Lung (tissue), 12 donors: Measurements from ENCODE around the gene FUCA1. TPM values are rescaled to one million over a fixed set of nuclear protein-coding genes. Genes with fewer than 3 reads are reported as not detected.

Experiments used
- ATAC-seq: fragments of 200-7000 bp; cut with Tn5 transposase; one replicate; pipeline ENCODE4 v1.9.1; 2020; ENCODE audit warnings: moderate number of reproducible peaks; ENCODE audit not compliant: insufficient read depth, low FRiP score
- DNase-seq, 3 donors: peaks; one replicate each; pipeline ENCODE4 v3.0.0-alpha.2; 2013 to 2017
- H3K27ac ChIP-seq, 2 donors: one replicate each; pipeline ENCODE4 v1.5.1; 2013; ENCODE audit warnings: mild to moderate bottlenecking in 2 of 2, moderate library complexity in 2 of 2, control low read depth in 1 of 2, inconsistent platforms in 1 of 2, low read depth in 1 of 2, low read length in 1 of 2
- H3K27me3 ChIP-seq, 3 donors: one replicate each; pipeline ENCODE4 v1.5.1; 2013; ENCODE audit warnings: low read length in 2 of 3; ENCODE audit not compliant: control insufficient read depth in 3 of 3, insufficient read depth in 3 of 3
- H3K36me3 ChIP-seq, 4 donors: one replicate each; pipeline ENCODE4 v1.5.1; 2013; ENCODE audit warnings: low read length in 4 of 4, mild to moderate bottlenecking in 1 of 4, moderate library complexity in 1 of 4; ENCODE audit not compliant: control insufficient read depth in 4 of 4, insufficient read depth in 4 of 4
- H3K4me1 ChIP-seq, 5 donors: one replicate each; pipeline ENCODE4 v1.5.1; 2013; ENCODE audit warnings: low read length in 5 of 5, mild to moderate bottlenecking in 2 of 5, moderate library complexity in 1 of 5; ENCODE audit not compliant: control insufficient read depth in 5 of 5, insufficient read depth in 5 of 5
- H3K4me3 ChIP-seq: one replicate; pipeline ENCODE4 v1.5.1; 2013; ENCODE audit warnings: mild to moderate bottlenecking, control low read depth, moderate library complexity
- H3K9ac ChIP-seq, 2 donors: one replicate each; pipeline ENCODE4 v1.5.1; 2013; ENCODE audit warnings: low read length in 2 of 2, control low read depth in 1 of 2; ENCODE audit not compliant: insufficient read depth in 1 of 2
- H3K9me3 ChIP-seq, 4 donors: one replicate each; pipeline ENCODE4 v1.5.1; 2013; ENCODE audit warnings: low read length in 3 of 4, mild to moderate bottlenecking in 1 of 4, moderate library complexity in 1 of 4; ENCODE audit not compliant: control insufficient read depth in 4 of 4, insufficient read depth in 3 of 4
- CTCF ChIP-seq: IDR thresholded peaks from 2 replicates; pipeline ENCODE4 v1.5.1; 2012; ENCODE audit warnings: mild to moderate bottlenecking; ENCODE audit errors: control extremely low read depth, extremely low read depth
- WGBS, 2 donors: extraction: QIAGEN DNeasy Blood & Tissue Kit; methylation state at CpG; one replicate each; pipeline ENCODE4 v1.1.7; 2013; 5-methylcytosine and 5-hydroxymethylcytosine counted together
- polyA plus RNA-seq, 2 donors: library from polyadenylated mRNA; stranded (reverse); fragments of 200-250 nt; gene quantifications; one replicate each; pipeline ENCODE4 v1.2.1, GENCODE V29; 2013
- total RNA-seq, 2 donors: library from RNA; depleted of rRNA in 1 of 2; stranded (reverse); fragments of >200 nt in 1 of 2; gene quantifications; one replicate each; pipeline ENCODE4 v1.2.1, GENCODE V29; 2014 to 2021
- donor health status: control.
- donor health status: control.
- donor health status: Bipolar disorder and iron deficiency.
- donor health status: healthy.
- donor health status: DM: yes; HTN: yes; CAD: no.

The FUCA1 gene
- total and polyA plus RNA-seq, 4 donors: 31.2 to 41.1 (median 35.6) TPM

- DNase-seq (no peak), ATAC-seq (no peak)
- Histone ChIP-seq H3K4me3 (no peak overlapping the region), H3K27me3 (no peaks in the 10 kb centered on the region), H3K9ac (no peak overlapping the region), H3K4me1 (no peaks in the 10 kb centered on the region), H3K27ac (no peak overlapping the region), H3K9me3 (no peaks in the 10 kb centered on the region), H3K36me3 (peaks cover 0 to 21% (median 7%) of the 10 kb centered on the region in 4 donors)
- no peak for TF ChIP-seq CTCF
- 30 to 67% methylated on average over 3 of the region's 3 CpGs for WGBS, 2 donors
Observed at GRCh38 chr1:23807453-23807852, 60.6 kb downstream of the FUCA1 start.

GRCh38 chr1:23806280-23806679 is 61.8 kb downstream of the FUCA1 start:
- no peaks in the 10 kb centered on the region for H3K9me3 ChIP-seq
- no peak overlapping the region for H3K9ac ChIP-seq
- no peak overlapping the region for H3K27ac ChIP-seq
- TF ChIP-seq CTCF: no peak
- ATAC-seq (no peak), DNase-seq (no peak)
- no peak overlapping the region for H3K4me3 ChIP-seq
- peaks cover 0 to 6% (median 1%) of the 10 kb centered on the region in 5 donors for H3K4me1 ChIP-seq
- WGBS, 2 donors: 76 to 86% methylated on average over 6 of the region's 6 CpGs
- H3K27me3 ChIP-seq: no peaks in the 10 kb centered on the region
- H3K36me3 ChIP-seq: peaks cover 0 to 16% (median 5%) of the 10 kb centered on the region in 4 donors

GRCh38 chr1:23805025-23805424 is 63.1 kb downstream of the FUCA1 start:
- Histone ChIP-seq H3K4me1 (peaks cover 0 to 8% (median 2%) of the 10 kb centered on the region in 5 donors), H3K36me3 (peaks cover 0 to 16% (median 5%) of the 10 kb centered on the region in 4 donors), H3K27ac (no peak overlapping the region), H3K9ac (no peak overlapping the region), H3K27me3 (no peaks in the 10 kb centered on the region), H3K9me3 (no peaks in the 10 kb centered on the region), H3K4me3 (no peak overlapping the region)
- ATAC-seq: no peak
- DNase-seq: no peak
- 95 to 97% methylated on average over 2 of the region's 2 CpGs for WGBS, 2 donors
- no peak for TF ChIP-seq CTCF

- no peak overlapping the region for H3K27ac ChIP-seq
- WGBS, 2 donors: 65 to 75% methylated on average over 7 of the region's 7 CpGs
- no peaks in the 10 kb centered on the region for H3K27me3 ChIP-seq
- H3K4me3 ChIP-seq: no peak overlapping the region
- H3K9me3 ChIP-seq: no peaks in the 10 kb centered on the region
- peaks cover 0 to 15% (median 7%) of the 10 kb centered on the region in 5 donors for H3K4me1 ChIP-seq
- TF ChIP-seq CTCF: no peak
- no peak for ATAC-seq
- DNase-seq: no peak
- H3K9ac ChIP-seq: no peak overlapping the region
- peaks cover 0 to 16% (median 5%) of the 10 kb centered on the region in 4 donors for H3K36me3 ChIP-seq
Observed at GRCh38 chr1:23804183-23804835, 63.8 kb downstream of the FUCA1 start.
